Activated CD8-positive, alpha-beta T cell treated with anti-CD3 and anti-CD28 coated beads for 36 hours (primary cell): ENCODE measurements around the gene APBB1IP. TPM values are rescaled to one million over a fixed set of nuclear protein-coding genes. Genes with fewer than 3 reads are reported as not detected.
"Not testable (repeated sequence)": the region's sequence is repeated elsewhere in the genome, so short reads cannot be mapped to it uniquely, and the experiment has no call there.

Experiments used
- ATAC-seq: fragments of 200-7000 bp; cut with Tn5 transposase; one replicate; pipeline ENCODE4 v1.10.0; 2021; ENCODE audit warnings: mild to moderate bottlenecking, moderate library complexity
- CTCF ChIA-PET: fragments of 350-600 bp; sonication (Branson Sonifier 250); formaldehyde crosslinking; loops from one replicate; lab custom pipeline; 2021; ENCODE audit warnings: antibody characterized with exemption; lab: Charles Lee
- POLR2A ChIA-PET: fragments of 350-600 bp; sonication (Branson Sonifier 250); formaldehyde crosslinking; loops from one replicate; lab custom pipeline; 2021; ENCODE audit warnings: antibody characterized with exemption; lab: Charles Lee
- DNase-seq: peaks from one replicate; pipeline ENCODE4 v3.0.0-alpha.2; 2020
- H3K27ac Mint-ChIP-seq: one replicate; pipeline ENCODE4 v1.8.0; 2021; ENCODE audit warnings: mild to moderate bottlenecking, mixed read lengths
- H3K27me3 Mint-ChIP-seq: one replicate; pipeline ENCODE4 v1.8.0; 2021; ENCODE audit warnings: mixed read lengths
- H3K36me3 Mint-ChIP-seq: one replicate; pipeline ENCODE4 v1.8.0; 2021; ENCODE audit warnings: low read depth, mixed read lengths
- H3K4me1 Mint-ChIP-seq: one replicate; pipeline ENCODE4 v1.8.0; 2021; ENCODE audit warnings: low read depth, mixed read lengths
- H3K4me3 Mint-ChIP-seq: one replicate; pipeline ENCODE4 v1.8.0; 2021; ENCODE audit warnings: mild to moderate bottlenecking, moderate library complexity, mixed read lengths
- H3K9me3 Mint-ChIP-seq: one replicate; pipeline ENCODE4 v1.8.0; 2021; ENCODE audit warnings: mixed read lengths
- CTCF ChIP-seq: fragments of 200-600 bp; IDR thresholded peaks from one replicate; pipeline ENCODE4 v1.8.0; 2022; ENCODE audit warnings: antibody characterized with exemption, mild to moderate bottlenecking
- intact Hi-C: fragments of 100-400 bp; cut with micrococcal nuclease; formaldehyde crosslinking; loops from one replicate; pipeline ENCODE4 v1.10.0; 2022
- total RNA-seq, 2 experiments: library from RNA; stranded (reverse); gene quantifications; one replicate each; pipeline ENCODE4 v1.2.3, GENCODE V29; 2021

APBB1IP gene
- total RNA-seq, 2 experiments from 2014 or later = 61.9 to 64.8 TPM

- H3K27me3 Mint-ChIP-seq = no peaks in the 10 kb centered on the region
- intact Hi-C loops = no loop called here
- ATAC-seq (no peak), DNase-seq (no peak)
- ChIA-PET CTCF (no interaction called here), POLR2A (no interaction called here)
- H3K4me3 Mint-ChIP-seq = no peak overlapping the region
- no peak for TF ChIP-seq CTCF
- H3K36me3 Mint-ChIP-seq = peaks cover 63% of the 10 kb centered on the region
- H3K4me1 Mint-ChIP-seq = peaks cover 56% of the 10 kb centered on the region
- peaks cover 5% of the 10 kb centered on the region for H3K9me3 Mint-ChIP-seq
- peak overlapping the region; percentile 4 for H3K27ac Mint-ChIP-seq
Measured at GRCh38 chr10:26491934-26492333, 53.8 kb downstream of the APBB1IP start.

DNA sequence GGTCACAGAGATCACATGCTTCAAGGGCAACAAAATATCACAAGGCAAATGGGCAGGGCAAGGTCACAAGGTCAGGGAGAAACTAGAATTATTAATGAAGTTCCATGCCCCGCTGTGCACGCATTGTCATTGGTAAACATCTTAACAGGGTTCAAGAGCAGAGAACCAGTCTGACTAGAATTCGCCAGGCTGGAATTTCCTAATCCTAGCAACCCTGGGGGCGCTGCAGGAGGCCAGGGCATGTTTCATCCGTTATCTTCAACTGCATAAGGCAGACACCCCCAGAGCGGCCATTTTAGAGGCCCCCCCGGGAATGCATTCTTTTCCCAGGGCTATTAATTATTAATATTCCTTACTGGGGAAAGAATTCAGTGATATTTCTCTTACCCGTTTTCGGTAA, 54.6 kb downstream of the APBB1IP start:
- H3K27me3 Mint-ChIP-seq, CTCF ChIA-PET, POLR2A ChIA-PET, ATAC-seq, H3K9me3 Mint-ChIP-seq, DNase-seq, H3K4me3 Mint-ChIP-seq, intact Hi-C loops, H3K27ac Mint-ChIP-seq: not testable (repeated sequence)
- Mint-ChIP-seq H3K36me3 (peaks cover 65% of the 10 kb centered on the region), H3K4me1 (peaks cover 48% of the 10 kb centered on the region)

DNA sequence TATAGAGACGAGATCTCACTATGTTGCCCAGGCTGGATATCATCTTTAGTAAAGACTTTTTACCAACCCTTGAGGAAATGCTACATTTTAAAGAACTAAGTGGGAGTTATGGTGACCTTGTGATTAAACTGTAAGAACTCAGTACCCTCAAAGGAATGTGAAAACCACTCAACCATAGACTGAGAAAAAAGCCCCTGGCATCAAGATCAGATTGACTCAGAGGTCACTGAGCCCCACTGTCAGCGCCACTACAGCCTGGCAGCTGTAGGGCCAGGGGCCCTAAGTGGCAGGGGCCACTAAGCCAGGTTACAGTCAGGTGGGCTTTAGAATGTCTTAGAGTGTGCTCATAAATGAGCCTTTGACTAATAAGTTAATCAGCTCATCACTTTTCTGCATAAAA, 55.9 kb downstream of the APBB1IP start:
- peak overlapping the region; percentile 55 for H3K27ac Mint-ChIP-seq
- POLR2A ChIA-PET = interaction anchor here (0.9 to 1.5 kb wide), 2 partner anchors 10 to 46 kb away, joined by 3 read pairs; no protein-coding TSS in a partner anchor
- no peak for DNase-seq
- H3K4me3 Mint-ChIP-seq = no peak overlapping the region
- CTCF ChIA-PET = no interaction called here
- peaks cover 5% of the 10 kb centered on the region for H3K9me3 Mint-ChIP-seq
- H3K36me3 Mint-ChIP-seq = peaks cover 63% of the 10 kb centered on the region
- peaks cover 37% of the 10 kb centered on the region for H3K4me1 Mint-ChIP-seq
- no peaks in the 10 kb centered on the region for H3K27me3 Mint-ChIP-seq
- intact Hi-C loops = no loop called here
- ATAC-seq = peak; percentile 68
- no peak for TF ChIP-seq CTCF

- Mint-ChIP-seq H3K4me1 (peaks cover 22% of the 10 kb centered on the region), H3K4me3 (no peak overlapping the region), H3K27me3 (no peaks in the 10 kb centered on the region), H3K36me3 (peaks cover 65% of the 10 kb centered on the region), H3K27ac (peak overlapping the region; percentile 49), H3K9me3 (no peaks in the 10 kb centered on the region)
- ATAC-seq (no peak), DNase-seq (no peak)
- TF ChIP-seq CTCF = no peak
- intact Hi-C loops = no loop called here
- CTCF ChIA-PET = interaction anchor here (0.6 to 1.2 kb wide), 2 partner anchors 23 to 216 kb away, joined by 3 read pairs; no protein-coding TSS in a partner anchor
- POLR2A ChIA-PET = no interaction called here
Measured at GRCh38 chr10:26499426-26499825, 61.3 kb downstream of the APBB1IP start.

- Mint-ChIP-seq H3K27me3 (no peaks in the 10 kb centered on the region), H3K36me3 (peaks cover 67% of the 10 kb centered on the region), H3K4me1 (peaks cover 23% of the 10 kb centered on the region), H3K9me3 (no peaks in the 10 kb centered on the region), H3K4me3 (no peak overlapping the region), H3K27ac (no peak overlapping the region)
- ATAC-seq (no peak), DNase-seq (no peak)
- CTCF ChIA-PET = interaction anchor here (0.7 to 1.1 kb wide), 3 partner anchors 10 to 168 kb away, joined by 3 read pairs; no protein-coding TSS in a partner anchor
- intact Hi-C loops = no loop called here
- no peak for TF ChIP-seq CTCF
- POLR2A ChIA-PET = interaction anchor here (1.0 to 1.8 kb wide), 2 partner anchors 10 to 13 kb away, joined by 3 to 5 read pairs; no protein-coding TSS in a partner anchor
Measured at GRCh38 chr10:26502986-26503385, 64.8 kb downstream of the APBB1IP start.
